ENCODE measurements around the gene AURKA. TPM values are rescaled to one million over a fixed set of nuclear protein-coding genes. Genes with fewer than 3 reads are reported as not detected.

The AURKA gene
- total RNA-seq, 1 experiment from 2014 or later, result 75.3 TPM

DNA sequence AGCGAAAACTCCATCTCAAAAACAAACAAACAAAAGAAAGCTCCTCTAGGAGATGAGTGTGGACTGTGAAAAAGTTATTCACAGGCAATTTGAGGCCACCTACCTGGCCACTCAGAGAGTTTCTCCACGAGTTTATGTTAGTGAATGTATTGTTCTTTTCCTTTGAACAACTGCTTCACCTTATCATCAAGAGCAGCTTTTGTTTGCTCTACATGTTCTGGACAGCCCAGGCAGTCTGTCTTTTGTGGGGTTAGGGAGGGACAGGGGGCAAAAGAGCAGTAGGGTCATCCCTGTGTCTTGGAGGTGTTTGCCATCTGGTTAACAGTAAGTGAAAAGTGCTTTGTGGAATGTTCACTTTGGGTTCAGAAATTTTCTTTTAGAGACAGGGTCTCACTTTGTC is 28.0 kb upstream of the AURKA start:
- no peaks in the 10 kb centered on the region for H3K4me1 Mint-ChIP-seq (ENCODE audit: insufficient read depth, unreplicated experiment)
- intact Hi-C loops (cut with micrococcal nuclease), result no loop called here
- no peaks in the 10 kb centered on the region for H3K36me3 Mint-ChIP-seq (ENCODE audit: insufficient read depth, unreplicated experiment)
- no peaks in the 10 kb centered on the region for H3K9me3 Mint-ChIP-seq (ENCODE audit: unreplicated experiment)
- no peak overlapping the region for H3K27ac Mint-ChIP-seq (ENCODE audit: low read depth, unreplicated experiment)
- POLR2A ChIA-PET, result no interaction called here
- H3K4me3 Mint-ChIP-seq (ENCODE audit: unreplicated experiment), result no peak overlapping the region
- TF ChIP-seq, protein P1, sequence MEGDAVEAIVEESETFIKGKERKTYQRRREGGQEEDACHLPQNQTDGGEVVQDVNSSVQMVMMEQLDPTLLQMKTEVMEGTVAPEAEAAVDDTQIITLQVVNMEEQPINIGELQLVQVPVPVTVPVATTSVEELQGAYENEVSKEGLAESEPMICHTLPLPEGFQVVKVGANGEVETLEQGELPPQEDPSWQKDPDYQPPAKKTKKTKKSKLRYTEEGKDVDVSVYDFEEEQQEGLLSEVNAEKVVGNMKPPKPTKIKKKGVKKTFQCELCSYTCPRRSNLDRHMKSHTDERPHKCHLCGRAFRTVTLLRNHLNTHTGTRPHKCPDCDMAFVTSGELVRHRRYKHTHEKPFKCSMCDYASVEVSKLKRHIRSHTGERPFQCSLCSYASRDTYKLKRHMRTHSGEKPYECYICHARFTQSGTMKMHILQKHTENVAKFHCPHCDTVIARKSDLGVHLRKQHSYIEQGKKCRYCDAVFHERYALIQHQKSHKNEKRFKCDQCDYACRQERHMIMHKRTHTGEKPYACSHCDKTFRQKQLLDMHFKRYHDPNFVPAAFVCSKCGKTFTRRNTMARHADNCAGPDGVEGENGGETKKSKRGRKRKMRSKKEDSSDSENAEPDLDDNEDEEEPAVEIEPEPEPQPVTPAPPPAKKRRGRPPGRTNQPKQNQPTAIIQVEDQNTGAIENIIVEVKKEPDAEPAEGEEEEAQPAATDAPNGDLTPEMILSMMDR (IDR thresholded peaks at IDR 0.05; ENCODE audit: unreplicated experiment), result no peak
- DNase-seq (ENCODE audit: unreplicated experiment), result no peak
- no peaks in the 10 kb centered on the region for H3K27me3 Mint-ChIP-seq (ENCODE audit: insufficient read depth, unreplicated experiment)
- CTCF ChIA-PET, result no interaction called here
- no TSS peak for BruUV-seq (replicated peaks)

DNA sequence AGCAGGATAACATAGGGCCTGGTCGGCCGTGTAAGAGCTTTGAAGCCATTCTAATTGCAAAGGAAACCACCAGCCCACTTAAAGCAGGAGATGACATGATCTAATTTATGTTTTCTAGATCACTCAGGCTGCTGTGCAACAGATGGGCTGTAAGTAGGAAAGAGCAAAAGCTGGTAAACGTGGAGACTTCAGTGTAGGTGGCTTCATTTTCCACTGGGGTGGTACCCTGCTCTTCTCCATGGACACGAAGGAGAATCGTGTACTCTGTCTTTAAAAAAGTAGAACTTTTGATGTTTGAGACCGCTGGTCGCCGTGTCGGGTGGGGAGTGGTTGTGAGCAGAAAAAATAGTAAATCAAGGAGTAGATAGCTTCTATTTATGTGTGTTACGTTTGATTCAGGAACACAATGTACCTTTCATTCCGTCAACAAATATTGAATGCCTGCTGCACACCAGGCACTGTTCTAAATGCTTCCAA is 26.4 kb upstream of the AURKA start:
- POLR2A ChIA-PET, result interaction anchor here (0.6 kb wide), 1 partner anchor 62 kb away, joined by 4 read pairs; no protein-coding TSS in a partner anchor
- BruUV-seq (replicated peaks), result no TSS peak
- CTCF ChIA-PET, result interaction anchor here (0.6 to 0.7 kb wide), 2 partner anchors 89 to 1738 kb away, joined by 3 to 4 read pairs; no protein-coding TSS in a partner anchor

DNA sequence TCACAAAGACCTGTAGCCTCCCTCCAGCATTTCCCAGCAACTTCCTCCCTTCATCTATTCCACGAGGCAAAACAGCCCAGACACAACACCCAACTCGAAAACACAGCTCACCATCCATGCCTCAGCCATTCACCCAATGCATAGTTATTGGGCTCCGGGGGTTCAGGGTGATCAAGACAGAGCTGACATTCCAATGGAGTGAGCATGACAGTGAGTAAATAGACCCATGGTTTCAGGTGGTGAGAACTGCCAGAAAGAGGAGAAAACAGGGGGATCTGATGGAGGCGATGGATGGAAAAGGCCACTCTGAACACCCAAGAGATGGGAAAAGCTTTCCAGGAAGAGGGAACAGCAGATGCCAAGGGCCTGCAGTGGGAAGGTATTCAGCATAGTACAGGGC is 25.9 kb upstream of the AURKA start:
- TF ChIP-seq, protein P1 (IDR thresholded peaks at IDR 0.05; ENCODE audit: unreplicated experiment), result no peak
- H3K9me3 Mint-ChIP-seq (ENCODE audit: unreplicated experiment), result no peaks in the 10 kb centered on the region
- DNase-seq (ENCODE audit: unreplicated experiment), result no peak
- H3K4me1 Mint-ChIP-seq (ENCODE audit: insufficient read depth, unreplicated experiment), result no peaks in the 10 kb centered on the region
- peaks cover 15% of the 10 kb centered on the region for H3K36me3 Mint-ChIP-seq (ENCODE audit: insufficient read depth, unreplicated experiment)
- ChIA-PET CTCF (interaction anchor here (0.5 to 1.0 kb wide), 4 partner anchors 9 to 167 kb away, joined by 3 to 5 read pairs (median 4); no protein-coding TSS in a partner anchor), POLR2A (interaction anchor here (0.6 kb wide), 1 partner anchor 62 kb away, joined by 4 read pairs; no protein-coding TSS in a partner anchor)
- intact Hi-C loops (cut with micrococcal nuclease), result no loop called here
- BruUV-seq (replicated peaks), result no TSS peak
- H3K27me3 Mint-ChIP-seq (ENCODE audit: insufficient read depth, unreplicated experiment), result no peaks in the 10 kb centered on the region
- H3K4me3 Mint-ChIP-seq (ENCODE audit: unreplicated experiment), result no peak overlapping the region
- H3K27ac Mint-ChIP-seq (ENCODE audit: low read depth, unreplicated experiment), result no peak overlapping the region

More for the DNA sequence above, 26.4 kb upstream of the AURKA start:
- no peaks in the 10 kb centered on the region for H3K27me3 Mint-ChIP-seq (ENCODE audit: insufficient read depth, unreplicated experiment)
- no peak for DNase-seq (ENCODE audit: unreplicated experiment)
- intact Hi-C loops (cut with micrococcal nuclease), result no loop called here
- H3K4me1 Mint-ChIP-seq (ENCODE audit: insufficient read depth, unreplicated experiment), result no peaks in the 10 kb centered on the region
- peaks cover 10% of the 10 kb centered on the region for H3K36me3 Mint-ChIP-seq (ENCODE audit: insufficient read depth, unreplicated experiment)
- H3K9me3 Mint-ChIP-seq (ENCODE audit: unreplicated experiment), result no peaks in the 10 kb centered on the region
- TF ChIP-seq, protein P1 (IDR thresholded peaks at IDR 0.05; ENCODE audit: unreplicated experiment), result no peak
- H3K4me3 Mint-ChIP-seq (ENCODE audit: unreplicated experiment), result no peak overlapping the region
- no peak overlapping the region for H3K27ac Mint-ChIP-seq (ENCODE audit: low read depth, unreplicated experiment)

DNA sequence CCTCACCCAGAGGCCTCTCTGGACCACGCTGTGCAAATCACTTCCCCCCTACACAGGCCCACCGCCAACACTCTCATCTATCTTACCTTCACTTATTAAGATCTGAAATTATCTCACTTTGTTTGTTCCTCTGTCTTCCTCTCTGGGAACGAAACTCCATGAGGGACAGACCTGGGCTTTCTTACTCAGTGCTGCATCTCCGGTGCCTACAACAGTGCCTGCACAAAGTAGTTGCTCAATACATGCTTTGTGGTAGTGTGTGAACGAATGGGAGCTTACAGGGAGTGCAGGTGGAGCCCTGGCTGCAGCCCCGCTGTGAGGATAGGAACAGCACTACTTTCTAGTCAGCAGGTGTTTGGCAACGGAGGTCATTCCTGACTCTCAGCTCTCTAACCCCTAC is 25.4 kb upstream of the AURKA start:
- intact Hi-C loops (cut with micrococcal nuclease), result no loop called here
- no TSS peak for BruUV-seq (replicated peaks)
- Mint-ChIP-seq H3K4me1 (ENCODE audit: insufficient read depth, unreplicated experiment) (no peaks in the 10 kb centered on the region), H3K36me3 (ENCODE audit: insufficient read depth, unreplicated experiment) (peaks cover 20% of the 10 kb centered on the region), H3K4me3 (ENCODE audit: unreplicated experiment) (no peak overlapping the region), H3K27me3 (ENCODE audit: insufficient read depth, unreplicated experiment) (no peaks in the 10 kb centered on the region), H3K9me3 (ENCODE audit: unreplicated experiment) (no peaks in the 10 kb centered on the region), H3K27ac (ENCODE audit: low read depth, unreplicated experiment) (no peak overlapping the region)
- ChIA-PET POLR2A (no interaction called here), CTCF (interaction anchor here (0.5 to 1.0 kb wide), 3 partner anchors 9 to 167 kb away, joined by 3 to 5 read pairs (median 3); no protein-coding TSS in a partner anchor)
- no peak for DNase-seq (ENCODE audit: unreplicated experiment)
- TF ChIP-seq, protein P1 (IDR thresholded peaks at IDR 0.05; ENCODE audit: unreplicated experiment), result no peak

All from MCF 10A (cell line).